Measurements from ENCODE around the gene CDH1. TPM values are rescaled to one million over a fixed set of nuclear protein-coding genes. Genes with fewer than 3 reads are reported as not detected.

Gene CDH1
- total and polyA plus RNA-seq, 2 donors: 15.7 to 35.2 TPM

Small RNA genes lying within 50 kb of the gene (small RNA-seq; reads per million reads assigned to genes)
- gene RNA5SP429: not detected

Other genes starting within 250 kb of the CDH1 start
- 55.9 TPM for gene ZFP90, start 198.0 kb upstream of the CDH1 start, total RNA-seq
- 14.3 TPM for gene ZFP90, start 198.0 kb upstream of the CDH1 start, polyA plus RNA-seq
- gene CDH3, start 92.0 kb upstream of the CDH1 start, total RNA-seq: 5.7 TPM
- gene CDH3, start 92.0 kb upstream of the CDH1 start, polyA plus RNA-seq: 2.9 TPM
- gene TANGO6, start 106.2 kb downstream of the CDH1 start, total RNA-seq: 21.4 TPM
- gene TANGO6, start 106.2 kb downstream of the CDH1 start, polyA plus RNA-seq: 11.6 TPM